HG03460 (cell line): Measurements from ENCODE around the gene RASSF4.

Experiments used
- ATAC-seq: cut with Tn5 transposase; IDR thresholded peaks from one replicate; pipeline ENCODE4 v1.9.1; 2021; ENCODE audit not compliant: unreplicated experiment

The RASSF4 gene

GRCh38 chr10:44959247-44960087 lies at the start of gene RASSF4:
RASSF4 (plus strand) TSS chr10:44959802; CDS start chr10:44970203, 10,401 bp downstream.
- peak; percentile 95 for ATAC-seq

- ATAC-seq = no peak
Observed at GRCh38 chr10:44909910-44910309, 49.7 kb upstream of the RASSF4 start.

GRCh38 chr10:44910602-44911001 lies 49.0 kb upstream of the RASSF4 start:
- no peak for ATAC-seq

- no peak for ATAC-seq
Observed at GRCh38 chr10:44911081-44911540, 48.5 kb upstream of the RASSF4 start, which contains the start of gene TMEM72. TMEM72 (plus strand) TSS chr10:44911337; CDS start chr10:44911513, 176 bp downstream.

- no peak for ATAC-seq
Observed at GRCh38 chr10:44911951-44912350, 47.7 kb upstream of the RASSF4 start.

- ATAC-seq = no peak
Observed at GRCh38 chr10:44913350-44914081, 46.1 kb upstream of the RASSF4 start.

GRCh38 chr10:44914891-44915290 lies 44.7 kb upstream of the RASSF4 start:
- no peak for ATAC-seq

GRCh38 chr10:44916429-44916828 lies 43.2 kb upstream of the RASSF4 start:
- no peak for ATAC-seq

- no peak for ATAC-seq
Observed at GRCh38 chr10:44917848-44918247, 41.8 kb upstream of the RASSF4 start.

GRCh38 chr10:44920252-44920651 lies 39.4 kb upstream of the RASSF4 start:
- no peak for ATAC-seq

GRCh38 chr10:44921061-44921460 lies 38.5 kb upstream of the RASSF4 start:
- no peak for ATAC-seq

GRCh38 chr10:44921506-44921905 lies 38.1 kb upstream of the RASSF4 start:
- no peak for ATAC-seq

GRCh38 chr10:44922021-44922420 lies 37.6 kb upstream of the RASSF4 start:
- ATAC-seq = no peak

- no peak for ATAC-seq
Observed at GRCh38 chr10:44922796-44923545, 36.6 kb upstream of the RASSF4 start.

- ATAC-seq = no peak
Observed at GRCh38 chr10:44923611-44924010, 36.0 kb upstream of the RASSF4 start.

- no peak for ATAC-seq
Observed at GRCh38 chr10:44924261-44925040, 35.2 kb upstream of the RASSF4 start.

GRCh38 chr10:44925224-44925623 lies 34.4 kb upstream of the RASSF4 start:
- ATAC-seq = no peak

GRCh38 chr10:44925811-44926750 lies 33.5 kb upstream of the RASSF4 start:
- no peak for ATAC-seq

- no peak for ATAC-seq
Observed at GRCh38 chr10:44926751-44927351, 32.8 kb upstream of the RASSF4 start.
